ENCODE data around the gene CNPY1. TPM values are rescaled to one million over a fixed set of nuclear protein-coding genes. Genes with fewer than 3 reads are reported as not detected.

CNPY1 gene
- polyA plus RNA-seq, 3 donors, result not detected

GRCh38 chr7:155453296-155454182 lies 92.8 kb downstream of the CNPY1 start:
- DNase-seq (ENCODE audit: extremely low read depth in 1 of 11, low read depth in 9 of 11, low spot score in 4 of 11), result no peak

- DNase-seq (ENCODE audit: extremely low read depth in 1 of 11, low read depth in 9 of 11, low spot score in 4 of 11), result no peak
Measured at GRCh38 chr7:155452505-155453295, 93.7 kb downstream of the CNPY1 start.

- no peak for DNase-seq (ENCODE audit: extremely low read depth in 1 of 11, low read depth in 9 of 11, low spot score in 4 of 11)
Measured at GRCh38 chr7:155451840-155452239, 94.5 kb downstream of the CNPY1 start.

Other genes starting within 250 kb of the CNPY1 start
- 10 to 100 TPM; 25.9 to 37.1 (median 36.4) TPM for gene INSIG1, start 248.7 kb downstream of the CNPY1 start, polyA plus RNA-seq (ENCODE audit: insufficient read length in 3 of 3)
- under 1 TPM; 0.10 to 0.42 (median 0.18) TPM for gene EN2, start 88.4 kb downstream of the CNPY1 start, polyA plus RNA-seq (ENCODE audit: insufficient read length in 3 of 3)
- 10 to 100 TPM; 31.6 to 45.8 (median 37.7) TPM for gene RBM33, start 98.1 kb upstream of the CNPY1 start, polyA plus RNA-seq (ENCODE audit: insufficient read length in 3 of 3)

Data from renal cortex interstitium (tissue), 11 donors.